Endothelial cell of umbilical vein (primary cell): Measurements from ENCODE around the gene CLCN6. TPM values are rescaled to one million over a fixed set of nuclear protein-coding genes. Genes with fewer than 3 reads are reported as not detected.

ENCODE experiments used
- BruUV-seq: library from RNA; stranded (reverse); fragments of 400-500 nt; replicated peaks from 2 replicates; lab custom pipeline; 2021; lab: Mats Ljungman, UMichigan
- CTCF ChIA-PET: fragments of 300-600, 350-600 bp; sonication (Branson Sonifier 250); formaldehyde crosslinking; loops from one replicate; lab custom pipeline; 2021; ENCODE audit warnings: antibody characterized with exemption, inconsistent platforms; lab: Charles Lee
- POLR2A ChIA-PET: fragments of 300-600, 350-600 bp; sonication (Branson Sonifier 250); formaldehyde crosslinking; loops from one replicate; lab custom pipeline; 2021; ENCODE audit warnings: antibody characterized with exemption, inconsistent platforms; lab: Charles Lee
- DNase-seq: peaks from one replicate; pipeline ENCODE4 v3.0.0-alpha.2; 2011; ENCODE audit warnings: low read depth, low spot score
- FAIRE-seq: peaks from 2 replicates; lab custom pipeline; 2011; peaks lifted over from hg19 to GRCh38; lab: Jason Lieb, UNC
- H2AFZ ChIP-seq: 2 replicates; pipeline ENCODE4 v1.6.0; 2012; ENCODE audit warnings: low read depth, low read length, control low read depth, inconsistent platforms
- H3K27ac ChIP-seq: 2 replicates; pipeline ENCODE4 v1.5.1; 2011; ENCODE audit warnings: low read depth, mild to moderate bottlenecking, control low read depth, low read length, moderate library complexity; ENCODE audit not compliant: insufficient read depth
- H3K27me3 ChIP-seq, 2 experiments: 2 replicates each; pipeline versions ENCODE4 v1.6.0 to v1.6.1; 2011; ENCODE audit warnings: low read length in 2 of 2, mixed read lengths in 1 of 2; ENCODE audit not compliant: control insufficient read depth in 2 of 2, insufficient read depth in 2 of 2
- H3K36me3 ChIP-seq, 2 experiments: 2 replicates in 1 of 2; 3 replicates in 1 of 2; pipeline ENCODE4 v1.5.1; 2011; ENCODE audit warnings: low read length in 2 of 2, mild to moderate bottlenecking in 1 of 2, moderate library complexity in 1 of 2; ENCODE audit not compliant: control insufficient read depth in 2 of 2, insufficient read depth in 2 of 2; ENCODE audit errors: extremely low read depth in 1 of 2
- H3K4me1 ChIP-seq: 3 replicates; pipeline ENCODE4 v1.5.1; 2011; ENCODE audit warnings: mild to moderate bottlenecking, low read length; ENCODE audit not compliant: control insufficient read depth, insufficient read depth; ENCODE audit errors: extremely low read depth
- H3K4me2 ChIP-seq: 2 replicates; pipeline ENCODE4 v1.6.1; 2011; ENCODE audit warnings: low read length, control low read depth, mixed read lengths; ENCODE audit not compliant: insufficient read depth
- H3K4me3 ChIP-seq, 3 experiments: fragments of 200-600 bp in 1 of 3; sonication (generic), shearing (Covaris generic) in 1 of 3; replicated peaks in 1 of 3; 2 replicates each; pipeline ENCODE4 v1.5.1; 2011 to 2016; ENCODE audit warnings: control low read depth in 3 of 3, low read length in 3 of 3, mild to moderate bottlenecking in 2 of 3, inconsistent platforms in 1 of 3, low read depth in 1 of 3, moderate library complexity in 1 of 3; ENCODE audit not compliant: insufficient read depth in 1 of 3
- H3K79me2 ChIP-seq: 2 replicates; pipeline ENCODE4 v1.6.0; 2012; ENCODE audit warnings: low read length, inconsistent platforms; ENCODE audit not compliant: control insufficient read depth, insufficient read depth
- H3K9ac ChIP-seq: replicated peaks from 2 replicates; pipeline ENCODE3; 2011; ENCODE audit warnings: low read length, control low read depth; ENCODE audit not compliant: insufficient read depth; ENCODE audit errors: extremely low read depth
- H3K9me1 ChIP-seq: replicated peaks from 3 replicates; pipeline ENCODE4 v1.6.0; 2011; ENCODE audit warnings: mild to moderate bottlenecking, low read length; ENCODE audit not compliant: control insufficient read depth, insufficient read depth; ENCODE audit errors: extremely low read depth
- H3K9me3 ChIP-seq: replicated peaks from 2 replicates; pipeline ENCODE4 v1.5.1; 2012; ENCODE audit warnings: low read length, inconsistent platforms; ENCODE audit not compliant: control insufficient read depth, insufficient read depth
- H4K20me1 ChIP-seq: replicated peaks from 2 replicates; pipeline ENCODE3; 2011; ENCODE audit warnings: mild to moderate bottlenecking, low read length; ENCODE audit not compliant: control insufficient read depth, insufficient read depth; ENCODE audit errors: extremely low read depth
- CTCF ChIP-seq, 2 donors: IDR thresholded peaks; 1 replicate in 1 of 2; 2 replicates in 1 of 2; pipeline ENCODE4 v1.5.1; 2011; ENCODE audit warnings: low read length in 2 of 2, mild to moderate bottlenecking in 2 of 2, moderate library complexity in 2 of 2, control low read depth in 1 of 2, inconsistent platforms in 1 of 2, low read depth in 1 of 2; ENCODE audit not compliant: insufficient read depth in 1 of 2; ENCODE audit errors: extremely low read depth in 1 of 2
- EZH2 ChIP-seq: IDR thresholded peaks from 2 replicates; pipeline ENCODE4 v1.6.1; 2012; ENCODE audit warnings: borderline replicate concordance, low read depth, mild to moderate bottlenecking, moderate library complexity, low read length, inconsistent platforms; ENCODE audit not compliant: severe bottlenecking
- FOS ChIP-seq: IDR thresholded peaks from 2 replicates; pipeline ENCODE4 v1.6.1; 2011; ENCODE audit warnings: mild to moderate bottlenecking, low read length, moderate library complexity, borderline replicate concordance; ENCODE audit not compliant: insufficient read depth
- GATA2 ChIP-seq: IDR thresholded peaks from 2 replicates; pipeline ENCODE4 v1.7.0; 2011; ENCODE audit warnings: low read depth, mild to moderate bottlenecking, moderate library complexity, mixed read lengths, low read length; ENCODE audit not compliant: insufficient read length, insufficient read depth
- JUN ChIP-seq: IDR thresholded peaks from 2 replicates; pipeline ENCODE4 v1.6.1; 2011; ENCODE audit warnings: borderline replicate concordance, low read depth; ENCODE audit not compliant: insufficient read length, insufficient read depth
- MAX ChIP-seq: IDR thresholded peaks from 2 replicates; pipeline ENCODE4 v1.6.1; 2011; ENCODE audit not compliant: insufficient read depth, insufficient read length
- MYC ChIP-seq: IDR thresholded peaks from one replicate; pipeline ENCODE4 v1.6.1; 2011; ENCODE audit warnings: mild to moderate bottlenecking, low read depth, low read length
- POLR2A ChIP-seq: IDR thresholded peaks from 2 replicates; pipeline ENCODE4 v1.6.1; 2012; ENCODE audit warnings: low read depth, mild to moderate bottlenecking, control low read depth, low read length
- POLR2AphosphoS5 ChIP-seq: IDR thresholded peaks from 2 replicates; pipeline ENCODE4 v1.6.1; 2012; ENCODE audit warnings: low read depth, mild to moderate bottlenecking, control low read depth, low read length, moderate library complexity; ENCODE audit not compliant: insufficient read depth
- dilution Hi-C: fragments of 300-500 bp; cut with MboI; formaldehyde crosslinking; loops from one replicate; pipeline ENCODE4 v1.15.0; 2019; ENCODE audit warnings: low sequenced_read_pairs; ENCODE audit not compliant: extremely low pct_ligation_motif_present
- intact Hi-C: fragments of 100-400 bp; cut with micrococcal nuclease; formaldehyde crosslinking; loops from one replicate; pipeline ENCODE4 v1.10.0; 2022
- polyA plus RNA-seq, 4 experiments: library from polyadenylated mRNA; depleted of rRNA in 3 of 4; stranded (reverse) in 3 of 4; unstranded in 1 of 4; fragments of >200 nt; gene quantifications; 2 replicates each; pipeline versions ENCODE4 v1.2.1 to v1.2.3, GENCODE V29; 2011 to 2012; ENCODE audit warnings: missing spikeins in 1 of 4
- total RNA-seq: library from RNA; stranded (reverse); gene quantifications from 2 replicates; pipeline ENCODE4 v1.2.3, GENCODE V29; 2021

Gene CLCN6
- total and polyA plus RNA-seq, 2 donors (not counting 3 experiments of a cell fraction or from before 2014, with no cell fraction given), result 20.4 to 41.2 TPM

- no peak for DNase-seq
- Histone ChIP-seq H3K27ac (no peak overlapping the region), H3K4me1 (no peaks in the 10 kb centered on the region), H3K9ac (no peak overlapping the region), H3K79me2 (no peaks in the 10 kb centered on the region), H4K20me1 (no peaks in the 10 kb centered on the region), H3K4me2 (no peak overlapping the region), H3K36me3 (no peaks in the 10 kb centered on the region), H2AFZ (no peak overlapping the region), H3K9me3 (no peaks in the 10 kb centered on the region), H3K9me1 (no peaks in the 10 kb centered on the region), H3K27me3 (peaks cover 0 to 6% of the 10 kb centered on the region in 2 experiments), H3K4me3 (no peak overlapping the region)
- FAIRE-seq, result no peak
- BruUV-seq, result no TSS peak
- dilution Hi-C loops (no loop called here), intact Hi-C loops (no loop called here)
- POLR2A ChIA-PET, result interaction anchor here (0.6 kb wide), 1 partner anchor 15 kb away, joined by 3 read pairs; no protein-coding TSS in a partner anchor
- CTCF ChIA-PET, result interaction anchor here (1.0 kb wide), 1 partner anchor 12 kb away, joined by 3 read pairs; no protein-coding TSS in a partner anchor
- TF ChIP-seq JUN, result no peak
- TF ChIP-seq GATA2, result no peak
- TF ChIP-seq MYC, result no peak
- TF ChIP-seq EZH2, result no peak
- no peak for TF ChIP-seq CTCF (IDR thresholded peaks at IDR 0.05; ENCODE audit: extremely low read depth in 1 of 2, insufficient read depth in 1 of 2, low read depth in 1 of 2, low read length in 2 of 2)
- no peak for TF ChIP-seq POLR2A
- no peak for TF ChIP-seq FOS
- no peak for TF ChIP-seq POLR2AphosphoS5
- TF ChIP-seq MAX, result no peak
Measured at GRCh38 chr1:11759791-11760190, 46.2 kb upstream of the CLCN6 start.
